DOHH2 (cell line): ENCODE data around the gene ADAM33.

Source experiments
- EZH2phosphoT487 ChIP-seq: fragments of 200-600 bp; sonication (generic); IDR thresholded peaks from 2 replicates; pipeline ENCODE4 v1.6.1; 2017; ENCODE audit warnings: borderline replicate concordance, mild to moderate bottlenecking, antibody characterized with exemption, low read length, moderate library complexity, mixed read lengths
- TF ChIP-seq, protein P1 (sequence below): fragments of 200-600 bp; sonication (generic); IDR thresholded peaks from one replicate; pipeline ENCODE4 v1.5.1; 2014; ENCODE audit warnings: antibody characterized with exemption, mild to moderate bottlenecking, low read depth, low read length; ENCODE audit not compliant: poor library complexity, severe bottlenecking

DNA sequence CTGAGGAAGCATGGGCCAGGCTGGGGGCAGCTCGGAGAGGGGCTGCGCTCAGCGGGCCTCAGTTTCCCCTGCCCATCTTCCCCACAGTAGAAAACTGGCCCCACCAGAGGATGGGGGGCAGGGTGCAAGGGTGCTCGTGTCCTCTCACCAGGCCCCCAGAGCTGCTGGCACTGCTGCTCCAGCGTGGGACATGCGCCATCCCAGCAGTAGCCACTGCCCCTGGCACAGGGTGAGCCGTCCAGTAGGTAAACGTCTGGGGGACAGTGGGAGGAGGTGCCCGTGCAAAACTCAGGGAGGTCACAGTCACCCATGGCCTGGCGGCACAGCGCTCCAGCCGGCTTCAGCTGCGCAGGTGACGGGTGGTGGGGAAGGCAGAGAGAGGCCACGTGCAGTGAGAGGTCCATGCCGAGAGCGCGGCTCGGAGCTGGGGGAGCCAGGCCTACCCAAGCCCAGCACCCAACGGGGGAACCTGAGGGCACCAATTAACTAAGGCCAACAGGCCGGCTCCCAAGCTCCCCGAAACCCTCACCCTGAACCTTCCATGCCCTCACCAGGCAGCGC is 9.7 kb downstream of the ADAM33 start:
- TF ChIP-seq, protein P1, sequence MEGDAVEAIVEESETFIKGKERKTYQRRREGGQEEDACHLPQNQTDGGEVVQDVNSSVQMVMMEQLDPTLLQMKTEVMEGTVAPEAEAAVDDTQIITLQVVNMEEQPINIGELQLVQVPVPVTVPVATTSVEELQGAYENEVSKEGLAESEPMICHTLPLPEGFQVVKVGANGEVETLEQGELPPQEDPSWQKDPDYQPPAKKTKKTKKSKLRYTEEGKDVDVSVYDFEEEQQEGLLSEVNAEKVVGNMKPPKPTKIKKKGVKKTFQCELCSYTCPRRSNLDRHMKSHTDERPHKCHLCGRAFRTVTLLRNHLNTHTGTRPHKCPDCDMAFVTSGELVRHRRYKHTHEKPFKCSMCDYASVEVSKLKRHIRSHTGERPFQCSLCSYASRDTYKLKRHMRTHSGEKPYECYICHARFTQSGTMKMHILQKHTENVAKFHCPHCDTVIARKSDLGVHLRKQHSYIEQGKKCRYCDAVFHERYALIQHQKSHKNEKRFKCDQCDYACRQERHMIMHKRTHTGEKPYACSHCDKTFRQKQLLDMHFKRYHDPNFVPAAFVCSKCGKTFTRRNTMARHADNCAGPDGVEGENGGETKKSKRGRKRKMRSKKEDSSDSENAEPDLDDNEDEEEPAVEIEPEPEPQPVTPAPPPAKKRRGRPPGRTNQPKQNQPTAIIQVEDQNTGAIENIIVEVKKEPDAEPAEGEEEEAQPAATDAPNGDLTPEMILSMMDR: no peak
- TF ChIP-seq EZH2phosphoT487: no peak
